Activated effector memory CD4-positive, alpha-beta T cell treated with Interleukin-2 at 50 U/mL for 16 hours (primary cell): ENCODE results near the gene JUP.

Experiments
- DNase-seq: peaks from one replicate; pipeline ENCODE4 v3.0.0-alpha.2; 2020

Gene JUP

GRCh38 chr17:41717408-41718286, 68.9 kb downstream of the JUP start:
- DNase-seq = no peak

GRCh38 chr17:41711669-41712400, 74.7 kb downstream of the JUP start, which contains the start of gene GAST:
Gene GAST (plus strand): TSS chr17:41712331. CDS start chr17:41715437, 3,106 bp downstream.
- DNase-seq = no peak

- no peak for DNase-seq
These were observed 75.9 kb downstream of the JUP start for GRCh38 chr17:41710472-41711090.

GRCh38 chr17:41707803-41708669, 78.5 kb downstream of the JUP start:
- DNase-seq = no peak

- no peak for DNase-seq
These were observed 81.1 kb downstream of the JUP start for GRCh38 chr17:41705271-41705991.
